Occipital lobe (tissue), 2 donors: ENCODE results near the gene ITSN1. TPM values are rescaled to one million over a fixed set of nuclear protein-coding genes. Genes with fewer than 3 reads are reported as not detected.
"Not testable (repeated sequence)": the region's sequence is repeated elsewhere in the genome, so short reads cannot be mapped to it uniquely, and the experiment has no call there.

Experiments used
- DNase-seq: peaks from one replicate; lab custom pipeline; 2025; lab: John Stamatoyannopoulos, UW
- total RNA-seq: library from RNA; depleted of rRNA; stranded (reverse); fragments of >200 nt; gene quantifications from one replicate; pipeline ENCODE4 v1.2.3, GENCODE V29; 2014

ITSN1 gene
- total RNA-seq, 1 donor from 2014 or later: 77.8 TPM

- no peak for DNase-seq
These were observed 125.7 kb downstream of the ITSN1 start for GRCh38 chr21:33767960-33768359.

GRCh38 chr21:33769057-33769456, 126.8 kb downstream of the ITSN1 start:
- no peak for DNase-seq

- no peak for DNase-seq
These were observed 128.2 kb downstream of the ITSN1 start for GRCh38 chr21:33770542-33770941.

- DNase-seq: no peak
These were observed 129.7 kb downstream of the ITSN1 start for GRCh38 chr21:33771976-33772375.

GRCh38 chr21:33774551-33774950, 132.2 kb downstream of the ITSN1 start:
- no peak for DNase-seq

GRCh38 chr21:33775100-33775828, 133.0 kb downstream of the ITSN1 start:
- no peak for DNase-seq

GRCh38 chr21:33780631-33781030, 138.3 kb downstream of the ITSN1 start:
- DNase-seq: no peak

- DNase-seq: no peak
These were observed 138.8 kb downstream of the ITSN1 start for GRCh38 chr21:33781121-33781520.

- DNase-seq: no peak
These were observed 141.1 kb downstream of the ITSN1 start for GRCh38 chr21:33783187-33783979.

- no peak for DNase-seq
These were observed 145.1 kb downstream of the ITSN1 start for GRCh38 chr21:33787431-33787830.

- DNase-seq: not testable (repeated sequence)
These were observed 146.1 kb downstream of the ITSN1 start for GRCh38 chr21:33788438-33788837.

GRCh38 chr21:33789697-33790096, 147.4 kb downstream of the ITSN1 start:
- DNase-seq: no peak

- DNase-seq: no peak
These were observed 148.8 kb downstream of the ITSN1 start for GRCh38 chr21:33791073-33791472.

GRCh38 chr21:33794596-33794995, 152.3 kb downstream of the ITSN1 start:
- DNase-seq: no peak

GRCh38 chr21:33797565-33797964, 155.3 kb downstream of the ITSN1 start:
- DNase-seq: no peak

- no peak for DNase-seq
These were observed 157.2 kb downstream of the ITSN1 start for GRCh38 chr21:33799378-33800090.

GRCh38 chr21:33800753-33801423, 158.6 kb downstream of the ITSN1 start:
- DNase-seq: no peak

GRCh38 chr21:33801424-33802405, 159.4 kb downstream of the ITSN1 start:
- DNase-seq: no peak

- no peak for DNase-seq
These were observed 160.2 kb downstream of the ITSN1 start for GRCh38 chr21:33802481-33802880.

GRCh38 chr21:33808715-33809367, 166.5 kb downstream of the ITSN1 start:
- DNase-seq: no peak
